DOHH2 (cell line): ENCODE measurements around the gene SLC1A4.

Source experiments
- H3F3A ChIP-seq: fragments of 200-600 bp; sonication (generic), shearing (Covaris generic); 2 replicates; pipeline ENCODE4 v1.6.0; 2016; ENCODE audit warnings: antibody characterized with exemption, mild to moderate bottlenecking; ENCODE audit not compliant: control insufficient read depth, insufficient read depth
- H3K27ac ChIP-seq: fragments of 200-600 bp; sonication (generic); 2 replicates; pipeline ENCODE4 v1.5.1; 2014; ENCODE audit warnings: low read depth, mild to moderate bottlenecking, low read length, moderate library complexity
- H3K27me3 ChIP-seq: fragments of 200-600 bp; sonication (generic); 2 replicates; pipeline ENCODE4 v1.6.1; 2014; ENCODE audit warnings: mild to moderate bottlenecking, low read length, mixed read lengths; ENCODE audit not compliant: control insufficient read depth
- H3K36me3 ChIP-seq: fragments of 200-600 bp; sonication (generic); 2 replicates; pipeline ENCODE4 v1.6.1; 2014; ENCODE audit warnings: mild to moderate bottlenecking, low read length, moderate library complexity, mixed read lengths; ENCODE audit not compliant: control insufficient read depth
- H3K4me1 ChIP-seq: fragments of 200-600 bp; sonication (generic); 2 replicates; pipeline ENCODE4 v1.6.1; 2014; ENCODE audit warnings: mild to moderate bottlenecking, low read length, mixed read lengths; ENCODE audit not compliant: control insufficient read depth
- H3K4me2 ChIP-seq: fragments of 200-600 bp; sonication (generic); 2 replicates; pipeline ENCODE4 v1.6.0; 2014; ENCODE audit warnings: mild to moderate bottlenecking, low read length, moderate library complexity
- H3K4me3 ChIP-seq: fragments of 200-600 bp; sonication (generic); 2 replicates; pipeline ENCODE4 v1.5.1; 2014; ENCODE audit warnings: mild to moderate bottlenecking, low read length, mixed read lengths
- H3K79me2 ChIP-seq: fragments of 200-600 bp; sonication (generic); 2 replicates; pipeline ENCODE4 v1.6.1; 2014; ENCODE audit warnings: mild to moderate bottlenecking, low read length, mixed read lengths; ENCODE audit not compliant: control insufficient read depth
- H3K9me2 ChIP-seq: fragments of 200-600 bp; sonication (generic); replicated peaks from 2 replicates; pipeline ENCODE4 v1.6.1; 2014; ENCODE audit warnings: mild to moderate bottlenecking, low read length, mixed read lengths; ENCODE audit not compliant: control insufficient read depth
- H3K9me3 ChIP-seq: fragments of 200-600 bp; sonication (generic); 2 replicates; pipeline ENCODE4 v1.6.1; 2014; ENCODE audit warnings: antibody characterized with exemption, low read length, mixed read lengths; ENCODE audit not compliant: control insufficient read depth, insufficient read depth
- H4K20me1 ChIP-seq: fragments of 200-600 bp; sonication (generic); 2 replicates; pipeline ENCODE4 v1.6.0; 2014; ENCODE audit warnings: low read depth, mild to moderate bottlenecking, antibody characterized with exemption, low read length, moderate library complexity; ENCODE audit not compliant: control insufficient read depth, insufficient read depth
- CTCF ChIP-seq: fragments of 200-600 bp; sonication (generic); IDR thresholded peaks from one replicate; pipeline ENCODE4 v1.5.1; 2014; ENCODE audit warnings: antibody characterized with exemption, mild to moderate bottlenecking, low read depth, low read length; ENCODE audit not compliant: poor library complexity, severe bottlenecking
- EZH2phosphoT487 ChIP-seq: fragments of 200-600 bp; sonication (generic); IDR thresholded peaks from 2 replicates; pipeline ENCODE4 v1.6.1; 2017; ENCODE audit warnings: borderline replicate concordance, mild to moderate bottlenecking, antibody characterized with exemption, low read length, moderate library complexity, mixed read lengths

Gene SLC1A4

GRCh38 chr2:64987956-64988419 is 1.2 kb upstream of the SLC1A4 start:
- H3K27ac ChIP-seq, result peak overlapping the region; percentile 52
- peaks cover 42% of the 10 kb centered on the region for H3K79me2 ChIP-seq

GRCh38 chr2:64988420-64989125 is 626 bp upstream of the SLC1A4 start:
- Histone ChIP-seq H3K27ac (peak overlapping the region; percentile 52), H3K36me3 (peaks cover 36% of the 10 kb centered on the region), H3K9me3 (no peaks in the 10 kb centered on the region), H3K79me2 (peaks cover 48% of the 10 kb centered on the region), H3F3A (peaks cover 2% of the 10 kb centered on the region; the same call in 1 of the 2 replicates), H3K9me2 (no peaks in the 10 kb centered on the region), H4K20me1 (peaks cover 10% of the 10 kb centered on the region), H3K4me1 (peaks cover 48% of the 10 kb centered on the region), H3K27me3 (no peaks in the 10 kb centered on the region), H3K4me3 (peak overlapping the region; percentile 98), H3K4me2 (peak overlapping the region; percentile 77)
- TF ChIP-seq CTCF, result peak; percentile 46
- TF ChIP-seq EZH2phosphoT487, result no peak

More at GRCh38 chr2:64987956-64988419, 1.2 kb upstream of the SLC1A4 start:
- no peaks in the 10 kb centered on the region for H3K9me3 ChIP-seq
- TF ChIP-seq EZH2phosphoT487, result no peak
- no peak for TF ChIP-seq CTCF
- H4K20me1 ChIP-seq, result peaks cover 10% of the 10 kb centered on the region
- H3K4me3 ChIP-seq, result peak overlapping the region; percentile 98
- H3K27me3 ChIP-seq, result no peaks in the 10 kb centered on the region
- H3K36me3 ChIP-seq, result peaks cover 30% of the 10 kb centered on the region
- peaks cover 2% of the 10 kb centered on the region; the same call in 1 of the 2 replicates for H3F3A ChIP-seq
- H3K9me2 ChIP-seq, result no peaks in the 10 kb centered on the region
- peaks cover 42% of the 10 kb centered on the region for H3K4me1 ChIP-seq
- peak overlapping the region; percentile 77 for H3K4me2 ChIP-seq

GRCh38 chr2:64989982-64990614 is 899 bp downstream of the SLC1A4 start:
- Histone ChIP-seq H3K79me2 (peaks cover 63% of the 10 kb centered on the region), H3K27ac (peak overlapping the region; percentile 64)

More at GRCh38 chr2:64989982-64990614, 899 bp downstream of the SLC1A4 start:
- Histone ChIP-seq H3K4me2 (peak overlapping the region; percentile 77), H3K9me3 (no peaks in the 10 kb centered on the region), H4K20me1 (peaks cover 12% of the 10 kb centered on the region), H3K4me3 (peak overlapping the region; percentile 98), H3F3A (peaks cover 2% of the 10 kb centered on the region; the same call in 1 of the 2 replicates), H3K9me2 (no peaks in the 10 kb centered on the region), H3K36me3 (peaks cover 50% of the 10 kb centered on the region), H3K4me1 (peaks cover 55% of the 10 kb centered on the region), H3K27me3 (no peaks in the 10 kb centered on the region)
- TF ChIP-seq CTCF, result no peak
- no peak for TF ChIP-seq EZH2phosphoT487
